Measurements from ENCODE around the gene PDE5A.
"Not testable (repeated sequence)": the region's sequence is repeated elsewhere in the genome, so short reads cannot be mapped to it uniquely, and the experiment has no call there.

The PDE5A gene

GRCh38 chr4:119454151-119454490 is 174.5 kb downstream of the PDE5A start:
- H4K20me1 ChIP-seq, H3K36me3 ChIP-seq, H3K27me3 ChIP-seq, H3K9me3 ChIP-seq: not testable (repeated sequence)
- peaks cover 12% of the 10 kb centered on the region for H3K4me1 ChIP-seq
- H3K4me3 ChIP-seq: peak overlapping the region; percentile 84
- H3K9ac ChIP-seq: peak overlapping the region; percentile 81
- peak overlapping the region; percentile 83 for H3K27ac ChIP-seq
- peak overlapping the region; percentile 53 for H3K4me2 ChIP-seq

- not testable (repeated sequence) for H3K4me3 ChIP-seq, H4K20me1 ChIP-seq, H3K9ac ChIP-seq, H3K27ac ChIP-seq, H3K36me3 ChIP-seq, H3K9me3 ChIP-seq, H3K27me3 ChIP-seq
- peaks cover 12% of the 10 kb centered on the region for H3K4me1 ChIP-seq
- H3K4me2 ChIP-seq: peak overlapping the region; percentile 53; the same call in 1 of the 2 replicates
Observed at GRCh38 chr4:119453286-119453685, 175.3 kb downstream of the PDE5A start.

GRCh38 chr4:119449851-119450250 is 178.8 kb downstream of the PDE5A start:
- peaks cover 11% of the 10 kb centered on the region; the same call in 1 of the 2 replicates for H3K36me3 ChIP-seq
- not testable (repeated sequence) for H3K27ac ChIP-seq, H3K4me1 ChIP-seq, H3K27me3 ChIP-seq, H4K20me1 ChIP-seq, H3K9me3 ChIP-seq, H3K9ac ChIP-seq, H3K4me2 ChIP-seq, H3K4me3 ChIP-seq

All from BLaER1 (cell line).